Ascending aorta (tissue), 2 donors: ENCODE measurements around the gene LLGL2. TPM values are rescaled to one million over a fixed set of nuclear protein-coding genes. Genes with fewer than 3 reads are reported as not detected.

Experiments used
- DNase-seq, 2 donors: peaks; one replicate each; pipeline ENCODE4 v3.0.0-alpha.2; 2019; ENCODE audit warnings: low spot score in 2 of 2
- H3K27ac ChIP-seq, 2 donors: fragments of 200-600 bp; sonication (generic); one replicate each; pipeline ENCODE4 v1.5.1; 2016 to 2017; ENCODE audit warnings: mild to moderate bottlenecking in 1 of 2
- H3K27me3 ChIP-seq: fragments of 200-600 bp; sonication (generic); one replicate; pipeline ENCODE4 v1.5.1; 2017
- H3K36me3 ChIP-seq, 2 donors: fragments of 200-600 bp; sonication (generic); one replicate each; pipeline ENCODE4 v1.5.1; 2016
- H3K4me1 ChIP-seq, 2 donors: fragments of 200-600 bp; sonication (generic); one replicate each; pipeline ENCODE4 v1.5.1; 2016 to 2017; ENCODE audit warnings: mild to moderate bottlenecking in 1 of 2
- H3K4me3 ChIP-seq, 2 donors: fragments of 200-600 bp; sonication (generic); one replicate each; pipeline ENCODE4 v1.5.1; 2016 to 2017; ENCODE audit warnings: mild to moderate bottlenecking in 1 of 2
- H3K9me3 ChIP-seq, 2 donors: fragments of 200-600 bp; sonication (generic); one replicate each; pipeline ENCODE4 v1.5.1; 2016
- CTCF ChIP-seq, 3 experiments: fragments of 200-600 bp in 2 of 3; fragments of 450-650 bp in 1 of 3; sonication (generic) in 2 of 3; IDR thresholded peaks; one replicate each; pipeline ENCODE4 v1.5.1; 2016 to 2019; ENCODE audit warnings: antibody characterized with exemption in 3 of 3, mild to moderate bottlenecking in 1 of 3, moderate library complexity in 1 of 3
- intact Hi-C: fragments of 100-400 bp; cut with DNase I; formaldehyde crosslinking; loops from one replicate; pipeline ENCODE4 v1.15.1; 2023
- total RNA-seq: library from RNA; depleted of rRNA; stranded (reverse); fragments of >200 nt; gene quantifications from one replicate; pipeline ENCODE4 v1.1.0, GENCODE V29; 2016

The LLGL2 gene
- total RNA-seq, 1 donor from 2014 or later, result 41.8 TPM

- intact Hi-C loops, result no loop called here
- Histone ChIP-seq H3K36me3 (peaks cover 22 to 35% of the 10 kb centered on the region in 2 donors), H3K27me3 (no peaks in the 10 kb centered on the region), H3K4me3 (no peak overlapping the region), H3K27ac (no peak overlapping the region), H3K9me3 (no peaks in the 10 kb centered on the region), H3K4me1 (no peaks in the 10 kb centered on the region)
- DNase-seq, result no peak
- TF ChIP-seq CTCF (IDR thresholded peaks at IDR 0.05), result no peak
Measured at GRCh38 chr17:75615301-75615700, 89.8 kb downstream of the LLGL2 start.

- H3K4me3 ChIP-seq, result no peak overlapping the region
- no peak for DNase-seq
- no peaks in the 10 kb centered on the region for H3K4me1 ChIP-seq
- no peaks in the 10 kb centered on the region for H3K27me3 ChIP-seq
- intact Hi-C loops, result no loop called here
- no peak overlapping the region for H3K27ac ChIP-seq
- no peak for TF ChIP-seq CTCF (IDR thresholded peaks at IDR 0.05)
- peaks cover 22 to 40% of the 10 kb centered on the region in 2 donors for H3K36me3 ChIP-seq
- no peaks in the 10 kb centered on the region for H3K9me3 ChIP-seq
Measured at GRCh38 chr17:75616521-75617122, 91.1 kb downstream of the LLGL2 start.

DNA sequence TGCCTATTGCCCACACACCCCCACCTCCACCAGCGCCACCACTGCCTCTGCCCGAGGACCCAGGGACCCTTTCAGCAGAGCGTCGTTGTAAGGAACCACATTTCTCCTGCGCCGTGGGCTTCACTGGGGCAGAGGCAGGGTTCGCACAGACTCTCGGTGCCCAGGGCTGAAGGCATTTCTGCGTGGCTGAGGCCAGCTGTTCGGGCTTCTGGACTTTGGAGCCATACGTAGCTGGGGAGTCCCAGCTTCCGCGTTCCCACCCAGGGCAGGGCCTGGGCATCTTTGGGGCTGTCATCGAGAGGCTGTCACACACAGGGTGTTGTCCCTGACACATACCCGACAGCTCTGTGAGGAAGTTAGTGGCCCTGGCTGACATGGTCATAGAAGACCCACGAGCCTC is 91.7 kb downstream of the LLGL2 start:
- Histone ChIP-seq H3K9me3 (no peaks in the 10 kb centered on the region), H3K4me3 (no peak overlapping the region), H3K36me3 (peaks cover 22 to 40% of the 10 kb centered on the region in 2 donors), H3K27ac (no peak overlapping the region), H3K4me1 (no peaks in the 10 kb centered on the region), H3K27me3 (no peaks in the 10 kb centered on the region)
- intact Hi-C loops, result no loop called here
- TF ChIP-seq CTCF (IDR thresholded peaks at IDR 0.05), result no peak
- DNase-seq, result no peak

DNA sequence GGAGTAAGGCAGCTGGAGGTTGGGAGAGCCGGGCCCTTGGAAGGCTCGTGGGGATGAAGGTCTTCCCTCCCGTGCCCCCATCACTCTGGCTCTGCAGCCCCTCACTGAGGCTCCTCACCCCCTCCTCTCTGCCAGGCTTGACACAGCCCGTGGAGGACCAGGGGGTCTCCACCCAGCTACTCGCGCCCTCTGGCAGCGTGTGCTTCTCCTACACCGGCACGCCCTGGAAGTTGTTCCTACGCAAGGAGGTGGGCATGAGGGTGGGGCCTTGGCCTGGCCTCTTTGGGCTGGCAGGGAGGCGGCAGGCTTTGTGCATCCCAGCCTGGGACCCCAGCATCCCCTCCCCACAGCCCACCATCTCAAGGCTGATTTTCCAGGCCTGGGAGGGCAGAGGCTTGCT is 92.2 kb downstream of the LLGL2 start:
- intact Hi-C loops, result no loop called here
- Histone ChIP-seq H3K27ac (no peak overlapping the region), H3K36me3 (peaks cover 22 to 40% of the 10 kb centered on the region in 2 donors), H3K4me1 (no peaks in the 10 kb centered on the region), H3K4me3 (no peak overlapping the region), H3K9me3 (no peaks in the 10 kb centered on the region), H3K27me3 (no peaks in the 10 kb centered on the region)
- no peak for DNase-seq
- TF ChIP-seq CTCF (IDR thresholded peaks at IDR 0.05), result no peak

- intact Hi-C loops, result no loop called here
- peaks cover 21 to 42% of the 10 kb centered on the region in 2 donors for H3K36me3 ChIP-seq
Measured at GRCh38 chr17:75619506-75620431, 94.3 kb downstream of the LLGL2 start.

More at GRCh38 chr17:75619506-75620431, 94.3 kb downstream of the LLGL2 start:
- no peak for DNase-seq
- Histone ChIP-seq H3K9me3 (no peaks in the 10 kb centered on the region), H3K4me1 (no peaks in the 10 kb centered on the region), H3K4me3 (no peak overlapping the region), H3K27ac (no peak overlapping the region), H3K27me3 (no peaks in the 10 kb centered on the region)
- no peak for TF ChIP-seq CTCF (IDR thresholded peaks at IDR 0.05)
